GM21360 (cell line): ENCODE data around the gene GRPEL1.
A peak's percentile ranks its signal among the peaks of the same experiment; 100 is the strongest.
"Not testable (repeated sequence)": the region's sequence is repeated elsewhere in the genome, so short reads cannot be mapped to it uniquely, and the experiment has no call there.

Experiments used
- ATAC-seq: cut with Tn5 transposase; IDR thresholded peaks from one replicate; pipeline ENCODE4 v1.9.1; 2021; ENCODE audit warnings: mild to moderate bottlenecking, moderate library complexity; ENCODE audit not compliant: unreplicated experiment

The GRPEL1 gene

DNA sequence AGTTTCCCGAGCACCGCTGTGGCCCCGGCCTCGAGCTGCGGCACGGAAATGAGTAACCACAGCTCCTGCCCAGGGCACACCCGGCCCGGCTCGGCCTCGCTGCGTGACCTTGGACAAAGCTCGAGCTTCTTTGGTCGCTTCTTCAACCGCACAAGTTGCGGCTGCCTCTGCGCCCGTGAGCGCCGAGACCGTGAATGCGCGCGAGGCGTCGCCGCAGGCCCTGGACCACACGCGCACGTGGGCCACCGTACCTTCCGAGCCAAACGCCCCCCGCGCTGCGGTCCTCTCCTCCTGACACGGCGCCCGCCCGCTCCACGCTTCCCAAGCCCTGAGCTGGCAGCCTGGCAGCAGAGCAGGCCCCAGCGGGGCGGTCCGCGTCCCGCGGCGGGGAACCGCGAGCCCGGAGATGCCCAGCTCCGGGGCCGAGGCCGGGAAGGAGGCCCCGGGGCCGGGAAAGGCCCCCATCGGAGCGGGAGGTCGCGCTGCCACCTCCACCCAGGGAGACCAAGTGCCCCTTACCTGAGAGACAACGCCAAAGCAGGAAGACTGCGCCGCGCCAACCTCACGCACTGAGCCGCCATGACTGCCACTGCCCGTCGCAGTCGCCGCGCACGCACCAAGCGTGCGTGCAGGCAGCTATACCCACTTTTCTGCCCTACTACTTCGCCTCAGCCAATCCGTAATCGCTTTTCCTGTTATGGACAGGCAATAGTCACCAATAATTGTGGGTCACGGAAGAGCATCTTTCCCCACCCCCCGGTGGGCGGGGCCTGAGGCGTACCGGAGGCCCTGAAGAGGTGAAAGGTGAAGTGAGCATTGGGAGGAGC, at the start of gene GRPEL1:
Gene GRPEL1, minus strand, starts transcription at position 613 of the 827 bp plus-strand sequence. Its CDS starts 32 bp downstream, at position 581.
- ATAC-seq, result peak; percentile 89

DNA sequence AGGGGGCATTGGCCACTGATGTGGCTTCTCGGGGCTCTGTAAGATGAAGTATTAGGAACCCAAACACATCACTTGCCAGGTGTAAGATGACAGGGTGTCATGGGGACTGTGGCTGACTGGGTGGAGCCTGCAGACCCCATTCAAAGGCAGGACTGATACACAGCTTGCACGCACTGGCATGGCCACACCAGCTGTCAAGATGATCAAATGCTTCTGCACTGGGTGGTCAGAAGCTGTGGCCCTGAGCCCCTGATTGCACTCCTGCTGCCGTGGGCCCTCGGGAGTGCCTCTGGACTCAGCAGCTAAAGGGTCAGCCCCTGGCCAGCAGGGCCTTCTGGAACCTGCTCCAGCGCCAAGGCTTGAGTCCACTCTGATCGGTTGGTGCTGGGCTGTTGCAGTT, 48.8 kb upstream of the GRPEL1 start:
- no peak for ATAC-seq

DNA sequence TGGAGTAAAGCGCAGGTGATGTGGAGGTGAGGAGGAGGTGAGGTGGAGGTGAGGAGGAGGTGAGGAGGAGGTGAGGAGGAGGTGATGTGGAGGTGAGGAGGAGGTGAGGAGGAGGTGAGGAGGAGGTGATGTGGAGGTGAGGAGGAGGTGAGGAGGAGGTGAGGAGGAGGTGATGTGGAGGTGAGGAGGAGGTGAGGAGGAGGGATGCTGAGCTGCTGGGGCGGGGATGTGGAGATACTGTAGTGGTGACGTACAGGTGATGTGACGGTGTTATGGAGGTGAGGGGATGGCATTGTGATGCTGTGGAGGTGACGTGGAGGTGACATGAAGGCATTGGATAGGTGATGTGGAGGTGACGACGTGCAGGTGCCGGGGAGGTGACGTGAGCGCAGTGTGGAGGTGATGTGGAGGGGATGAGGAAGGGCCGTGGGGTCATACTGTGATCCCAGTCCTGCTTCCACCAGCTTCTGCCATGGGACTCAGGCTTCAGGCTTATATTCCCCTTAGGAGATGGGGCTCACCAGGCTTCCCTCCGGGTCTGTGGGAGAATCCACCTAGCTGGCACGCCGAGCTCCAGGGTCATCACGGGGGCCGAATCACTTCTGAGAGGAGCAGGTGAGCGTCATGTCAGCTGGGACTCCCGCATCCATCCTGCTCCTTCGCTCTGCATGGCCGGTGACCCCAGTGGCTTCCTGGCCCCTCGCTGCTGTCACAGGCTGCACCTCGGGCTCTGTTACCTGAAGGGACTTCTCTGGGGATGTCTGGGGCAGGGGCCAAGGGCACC, 47.9 kb upstream of the GRPEL1 start:
- ATAC-seq, result no peak

DNA sequence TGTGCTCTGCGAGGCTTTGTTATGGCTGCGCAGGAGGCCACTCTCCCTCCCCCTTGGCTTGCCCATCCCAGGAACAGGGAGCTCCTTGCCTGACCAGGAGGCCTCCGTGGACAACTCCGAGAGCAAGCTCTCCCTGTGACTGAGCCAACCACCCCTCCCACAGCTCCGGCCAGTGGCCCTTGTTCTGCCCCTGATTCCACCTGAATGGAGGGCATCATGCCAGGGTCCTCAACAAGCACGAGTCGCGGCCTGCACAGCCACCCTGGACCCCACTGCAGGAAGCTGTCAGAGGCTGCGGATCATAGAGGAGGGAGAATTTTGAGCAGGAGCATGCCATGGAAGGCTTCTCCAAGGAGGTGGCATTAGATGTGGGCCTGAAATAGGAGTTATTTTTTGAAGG, 44.8 kb upstream of the GRPEL1 start:
- no peak for ATAC-seq

DNA sequence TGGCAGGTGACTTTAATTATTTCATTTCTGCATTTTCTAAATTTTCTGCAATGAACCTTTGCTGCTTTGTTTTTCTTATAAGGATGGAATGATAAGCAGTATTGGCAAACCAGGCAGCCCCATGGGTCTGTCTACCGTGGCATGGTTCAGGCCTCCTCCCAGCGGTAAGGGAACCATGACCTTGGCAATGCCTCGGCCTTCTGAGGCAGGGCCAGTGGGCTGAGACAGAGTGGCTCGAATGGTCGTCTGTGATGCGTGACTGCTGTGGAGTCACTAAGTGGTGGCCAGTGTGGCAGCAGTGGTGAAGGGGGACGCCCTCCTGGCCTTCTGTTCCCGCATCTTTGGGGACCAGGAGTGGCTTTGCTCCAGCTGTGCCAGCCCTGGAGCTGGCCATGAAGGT, 43.6 kb upstream of the GRPEL1 start:
- ATAC-seq, result no peak

DNA sequence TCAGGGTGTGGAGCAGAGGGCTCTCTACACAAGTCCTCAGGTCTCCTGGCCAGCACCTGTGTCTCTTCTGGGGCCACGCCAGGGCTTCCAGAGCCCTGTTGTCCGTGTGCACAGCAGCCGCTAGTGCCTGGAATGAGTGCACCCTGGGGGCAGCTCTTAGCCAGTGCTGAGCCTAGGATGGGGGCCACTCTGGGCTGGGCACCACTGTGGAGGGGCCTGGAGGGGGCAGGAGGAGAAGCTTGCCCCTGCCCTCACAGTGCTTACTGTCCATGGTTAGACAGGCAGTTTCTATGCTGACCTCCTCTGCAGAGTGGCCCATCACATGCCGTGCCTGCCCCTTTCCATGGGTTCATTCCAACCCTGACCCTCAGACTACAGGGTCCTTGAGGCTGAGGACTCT, 42.7 kb upstream of the GRPEL1 start:
- no peak for ATAC-seq

DNA sequence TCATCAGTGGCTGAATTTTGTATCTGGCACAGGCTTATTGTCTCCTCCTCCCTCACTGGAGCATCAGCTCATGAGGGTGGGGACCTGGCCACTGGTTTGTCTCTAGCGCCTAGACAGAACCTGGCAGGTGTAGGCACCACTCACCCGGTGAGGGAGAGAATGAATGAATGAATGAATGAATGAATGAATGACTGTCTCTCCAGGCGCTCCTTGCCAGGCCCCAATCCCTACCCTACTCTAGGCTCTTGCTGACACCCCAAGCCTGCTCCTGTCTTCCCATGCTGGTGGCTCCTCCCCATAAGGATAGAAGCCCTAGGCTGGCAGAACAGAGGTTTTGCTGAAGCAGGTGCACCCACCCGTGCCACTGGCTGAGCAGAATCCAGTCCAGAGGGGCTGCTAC, 41.3 kb upstream of the GRPEL1 start:
- no peak for ATAC-seq

DNA sequence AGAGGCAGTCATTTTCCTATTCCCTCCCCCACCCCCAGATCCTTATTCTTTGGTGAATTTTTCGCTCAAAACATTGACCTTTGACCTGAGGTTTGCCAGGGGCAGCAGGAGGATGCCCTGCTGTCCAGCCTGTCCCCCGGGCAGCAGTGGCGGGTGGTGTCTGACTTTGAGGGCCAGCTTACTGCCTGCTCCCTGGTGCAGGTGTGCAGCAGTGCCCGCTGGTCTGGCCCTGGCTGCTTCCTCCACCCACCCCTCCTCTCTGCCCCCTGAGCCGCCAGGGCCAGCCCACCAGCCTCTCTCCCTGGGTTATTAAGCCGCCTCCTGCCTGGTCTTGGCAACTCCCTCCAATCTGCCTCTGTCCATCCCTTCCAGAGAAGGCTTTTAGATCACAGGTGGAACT, 40.8 kb upstream of the GRPEL1 start:
- ATAC-seq, result no peak

DNA sequence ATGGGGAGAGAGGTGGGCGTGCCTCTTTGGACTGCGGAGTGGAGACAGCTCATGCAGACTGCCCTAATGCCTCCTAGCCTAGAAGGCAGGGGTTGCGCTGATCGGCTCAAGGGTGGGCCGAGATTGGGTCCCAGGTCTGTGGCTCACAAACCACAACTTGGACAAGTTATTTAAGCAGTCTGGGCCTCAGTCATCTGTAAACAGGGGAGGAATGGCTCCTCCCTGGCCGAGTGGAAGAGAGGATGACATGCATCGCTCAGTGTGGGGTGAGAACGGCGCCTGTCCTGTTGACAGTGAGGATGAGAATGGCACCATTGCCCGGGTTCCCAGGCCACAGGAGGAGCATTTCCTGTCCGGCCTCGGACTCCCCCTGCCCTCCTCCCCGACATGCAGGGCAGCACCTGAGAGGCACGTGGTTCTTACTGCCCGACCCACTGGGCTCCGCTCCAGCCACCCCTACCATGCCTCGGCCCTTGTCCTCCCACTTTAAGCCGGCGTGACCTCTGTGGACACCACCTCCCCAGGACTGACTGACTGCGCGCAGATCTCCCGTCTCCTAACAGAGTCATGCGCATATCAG, 40.3 kb upstream of the GRPEL1 start:
- no peak for ATAC-seq

DNA sequence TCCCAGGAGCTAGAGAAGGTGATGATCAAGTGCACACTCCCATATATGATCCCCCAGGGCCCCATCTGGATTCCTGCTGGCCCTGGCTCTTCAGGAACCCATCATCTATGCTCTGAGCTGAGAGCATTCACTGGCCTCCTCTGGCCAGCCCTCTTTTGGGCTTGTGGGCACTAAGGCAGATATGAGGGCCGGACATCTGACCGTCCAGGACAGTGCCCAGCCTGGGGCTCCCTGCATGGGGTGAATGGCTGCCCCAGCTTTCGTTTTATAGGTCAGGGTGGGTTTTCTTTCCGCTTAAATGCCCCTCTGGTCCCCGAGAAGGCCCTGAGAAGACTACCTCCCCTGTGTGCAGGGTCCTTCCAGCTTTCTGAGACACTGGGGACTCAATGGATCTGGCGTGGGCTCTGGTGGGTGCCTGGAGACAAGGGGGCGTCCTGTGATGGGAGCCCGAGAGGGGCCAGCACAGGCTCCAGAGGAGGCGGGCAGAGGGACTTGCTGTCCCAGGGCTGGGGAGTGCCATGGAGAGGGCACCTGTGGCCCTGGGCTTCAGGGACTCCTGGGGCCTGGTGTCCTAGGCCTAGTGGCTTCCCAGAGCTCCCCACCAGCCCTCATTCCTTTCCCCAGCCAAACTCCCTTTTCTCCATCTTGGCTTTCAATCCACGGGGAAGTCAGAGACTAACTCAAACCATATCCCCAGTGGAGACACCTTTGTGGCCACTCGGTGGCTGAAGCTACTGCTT, 39.5 kb upstream of the GRPEL1 start:
- no peak for ATAC-seq

DNA sequence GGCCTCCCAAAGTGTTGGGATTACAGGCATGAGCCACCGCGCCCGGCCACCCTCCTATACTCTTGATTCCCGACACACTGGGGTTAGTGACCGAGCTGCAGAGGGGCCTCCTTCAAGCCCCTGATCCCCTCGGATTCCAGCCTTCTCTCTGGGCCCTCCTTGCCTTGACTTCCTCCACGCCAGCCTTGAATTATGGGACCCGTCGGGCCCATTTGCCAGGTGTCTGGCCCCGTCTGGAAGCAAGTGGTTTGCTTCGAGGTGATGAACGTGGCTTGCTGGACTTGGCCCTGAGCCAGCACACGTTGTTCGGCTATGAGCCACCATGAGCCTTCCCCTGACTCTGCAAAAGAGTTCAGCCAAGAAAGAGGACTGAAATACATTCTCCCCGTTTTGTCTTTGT, 37.4 kb upstream of the GRPEL1 start:
- ATAC-seq, result no peak

DNA sequence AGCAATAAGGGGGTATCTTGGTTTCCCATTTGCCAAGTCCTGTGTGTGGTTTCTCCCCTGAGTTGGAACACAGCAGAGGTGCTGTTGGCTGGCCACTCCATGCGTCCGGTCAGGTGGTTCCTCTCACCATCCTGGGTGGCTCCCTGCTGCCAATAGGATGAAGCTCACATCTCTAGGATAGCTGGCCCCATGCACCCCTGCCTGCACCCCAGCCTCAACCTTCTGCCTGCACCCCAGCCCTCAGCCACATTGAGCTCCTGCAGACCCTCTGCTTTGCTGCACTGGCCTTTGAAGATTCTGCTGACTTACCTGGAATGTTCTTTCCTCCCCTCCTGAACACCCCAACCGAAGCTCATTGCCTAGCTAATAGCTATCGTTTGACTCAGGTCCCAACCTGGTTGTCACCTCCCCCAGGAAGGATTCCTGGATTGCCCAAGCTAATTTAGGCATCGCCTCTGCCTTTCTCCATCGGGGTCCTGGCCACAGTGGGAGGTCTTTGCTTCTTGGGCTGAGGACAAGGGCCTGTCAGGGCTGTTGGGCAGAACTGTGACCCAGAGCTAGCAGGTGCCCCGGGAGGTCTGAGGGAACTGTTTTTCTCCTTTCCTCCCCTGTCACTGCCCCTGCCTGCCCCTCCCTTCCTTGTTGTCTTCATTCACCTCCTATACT, 36.6 kb upstream of the GRPEL1 start:
- no peak for ATAC-seq

DNA sequence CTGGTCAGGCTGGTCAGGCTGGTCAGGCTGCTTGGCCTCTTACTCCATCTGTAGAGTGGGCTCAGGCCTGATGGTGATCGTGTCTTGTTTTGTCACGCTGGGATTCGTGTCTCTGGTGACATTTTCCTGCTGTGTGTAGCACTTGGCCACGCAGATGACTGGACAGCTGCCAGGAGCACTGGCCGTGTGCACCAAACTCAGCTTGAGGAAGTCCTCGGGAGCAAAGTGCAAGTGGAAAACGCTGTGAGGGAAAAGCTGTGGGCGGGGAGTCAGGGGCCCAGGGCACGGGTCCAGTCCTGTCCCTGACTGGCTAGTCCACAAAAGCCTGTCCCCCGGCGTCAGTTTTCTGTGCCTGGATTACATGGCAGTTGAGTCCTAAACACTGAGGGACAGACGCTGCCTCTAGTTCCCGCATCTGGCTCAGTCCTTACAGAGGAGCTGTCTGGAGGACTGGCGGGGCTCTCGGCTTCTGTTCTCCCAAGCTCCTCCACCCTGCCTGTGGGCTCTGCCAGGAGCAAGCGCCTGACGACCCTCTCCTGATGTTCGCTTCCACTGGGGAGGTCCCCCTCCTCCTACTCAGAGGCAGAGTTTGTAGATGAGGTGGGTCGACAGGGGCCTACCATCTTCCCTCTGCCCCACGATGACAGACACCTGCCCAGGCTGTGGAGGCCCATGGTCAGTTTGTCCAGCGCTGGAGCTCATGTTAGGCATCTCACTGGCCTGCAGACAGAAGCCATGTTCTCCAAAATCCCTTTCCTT, 35.9 kb upstream of the GRPEL1 start:
- no peak for ATAC-seq

DNA sequence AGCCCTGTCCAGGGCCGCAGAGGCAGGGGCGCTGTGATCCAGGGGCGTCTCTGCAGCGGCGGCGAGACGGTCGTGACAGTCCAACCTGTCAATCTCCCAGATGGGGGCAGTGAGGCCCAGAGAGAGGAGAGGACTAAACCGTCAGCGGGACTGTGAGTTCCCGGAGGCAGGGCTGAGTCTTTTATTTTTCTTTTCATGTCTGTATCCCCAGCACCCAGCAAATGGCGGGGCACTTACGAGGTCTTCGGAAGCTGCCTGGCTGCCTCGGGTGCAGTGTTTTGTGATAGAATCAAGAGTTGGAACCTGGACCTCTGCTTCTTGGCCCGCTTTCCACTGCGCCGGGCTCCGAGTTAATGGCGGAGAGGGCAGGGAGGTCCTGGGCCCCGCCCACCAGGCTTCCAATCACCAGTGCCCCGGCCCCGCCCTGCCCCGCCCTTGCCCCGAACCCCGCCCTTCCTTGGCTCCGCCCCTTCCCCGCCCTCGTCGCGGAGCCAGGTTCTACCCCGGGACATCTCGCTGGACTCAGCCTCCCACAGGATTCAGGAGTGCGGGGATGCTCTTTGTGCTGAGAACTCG, 35.3 kb upstream of the GRPEL1 start:
- ATAC-seq, result peak; percentile 75

DNA sequence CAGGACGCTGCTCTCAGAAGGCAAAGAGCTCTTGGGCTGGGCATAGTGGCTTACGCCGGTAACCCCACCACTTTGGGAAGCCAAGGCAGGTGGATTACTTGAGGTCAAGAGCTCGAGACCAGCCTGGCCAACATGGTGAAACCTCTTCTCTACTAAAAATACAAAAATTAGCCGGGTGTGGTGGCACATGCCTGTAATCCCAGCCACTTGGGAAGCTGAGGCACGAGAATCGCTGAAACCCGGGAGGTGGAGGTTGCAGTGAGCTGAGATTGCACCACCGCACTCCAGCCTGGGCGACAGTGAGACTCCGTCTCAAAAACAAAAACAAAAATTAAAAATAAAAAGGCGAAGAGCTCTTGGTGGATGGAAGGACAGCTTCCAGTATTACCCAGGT, 34.6 kb upstream of the GRPEL1 start:
- not testable (repeated sequence) for ATAC-seq

DNA sequence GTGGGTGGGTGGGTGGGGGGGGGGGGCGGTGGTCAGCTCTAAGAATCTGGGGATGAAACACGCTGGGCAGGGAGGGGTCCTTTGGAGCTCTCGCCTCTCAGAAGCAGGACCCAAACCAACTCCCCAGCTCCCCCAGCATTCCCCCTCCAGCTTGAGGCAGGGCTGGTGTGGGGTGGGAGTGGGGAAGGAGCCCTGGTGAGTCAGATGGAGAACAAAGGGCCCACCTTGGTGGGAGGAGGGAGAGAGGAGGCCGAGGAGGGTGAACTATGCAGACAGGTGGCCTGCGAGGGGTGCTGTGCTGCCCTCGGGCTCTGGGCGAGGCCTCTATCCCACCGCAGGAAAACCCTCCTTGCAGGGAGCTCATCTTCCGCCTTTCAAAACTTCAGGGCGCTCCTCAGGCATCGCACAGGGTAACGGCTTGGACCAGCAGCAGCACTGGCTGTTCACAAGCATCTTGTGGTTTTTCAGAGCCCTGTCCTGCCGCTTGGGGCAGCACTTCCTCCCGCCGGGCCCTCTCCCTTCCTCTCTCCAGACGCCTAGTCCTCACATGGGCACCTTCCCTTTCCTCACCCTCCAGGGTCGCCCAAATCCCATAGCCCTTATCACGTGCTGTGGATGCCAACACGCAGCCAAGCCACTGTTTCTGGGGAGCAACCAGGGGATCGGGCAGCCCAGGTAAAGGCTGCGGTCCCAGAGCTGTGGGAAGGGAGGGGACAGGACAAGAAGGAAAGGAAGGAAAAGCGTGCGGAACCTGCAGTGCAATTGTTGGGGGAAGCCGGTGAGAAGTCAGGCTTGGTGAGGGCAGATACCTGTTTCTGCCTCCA, 34.0 kb upstream of the GRPEL1 start:
- ATAC-seq, result peak; percentile 76

DNA sequence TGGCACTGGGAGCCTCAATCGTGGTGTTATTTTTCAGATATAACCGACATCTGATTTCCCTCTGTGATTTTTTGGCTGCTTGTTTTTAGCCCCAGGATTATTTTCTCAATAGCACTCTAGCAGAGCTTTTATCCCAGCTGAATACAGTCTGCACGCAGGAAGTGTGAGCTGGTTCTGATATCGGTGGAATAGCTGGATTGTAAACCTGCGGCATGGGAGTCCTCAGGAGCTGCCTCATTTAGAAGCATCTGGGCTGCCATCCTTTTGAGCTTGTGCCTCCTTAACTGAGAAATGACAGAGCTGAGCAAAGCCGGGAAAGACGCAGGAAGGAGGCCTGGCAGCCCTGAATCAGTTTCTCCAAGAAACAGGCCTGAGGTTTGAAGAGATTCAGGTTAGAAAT, 28.4 kb upstream of the GRPEL1 start:
- no peak for ATAC-seq

DNA sequence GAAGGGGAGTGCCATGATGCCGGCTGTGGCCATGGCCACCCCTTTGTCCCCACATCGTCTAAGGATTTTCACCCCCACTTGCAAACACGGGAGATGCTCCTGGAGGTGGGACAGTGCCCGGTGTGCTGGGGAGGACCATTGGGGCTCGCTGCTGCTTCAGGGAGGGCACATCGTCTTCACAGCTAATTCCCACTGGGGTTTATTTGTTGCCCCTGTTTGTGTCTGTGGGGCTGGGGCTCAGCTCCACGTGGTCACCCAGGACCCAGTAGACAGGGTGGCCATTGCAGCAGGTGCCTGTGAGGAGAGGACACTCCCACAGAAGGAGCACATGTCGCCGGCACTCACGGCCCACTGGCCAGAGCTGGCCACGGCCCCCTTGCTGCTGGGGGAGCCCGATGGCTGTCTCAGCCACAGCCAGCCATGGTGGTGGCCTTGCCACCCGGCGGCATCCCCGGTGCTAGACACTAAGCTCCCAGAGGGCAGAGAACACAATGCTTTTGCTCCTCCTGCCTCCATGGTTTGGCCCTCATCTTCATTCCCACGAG, 27.8 kb upstream of the GRPEL1 start:
- no peak for ATAC-seq
